H1 (cell line): ENCODE results near the gene HP1BP3. TPM values are rescaled to one million over a fixed set of nuclear protein-coding genes. Genes with fewer than 3 reads are reported as not detected.

Source experiments
- CTCF ChIA-PET: fragments of 300-600 bp; sonication (Branson Sonifier 250); formaldehyde crosslinking; loops from one replicate; lab custom pipeline; 2021; ENCODE audit not compliant: partially characterized antibody; lab: Charles Lee
- POLR2A ChIA-PET: fragments of 300-600 bp; sonication (Branson Sonifier 250); formaldehyde crosslinking; loops from one replicate; lab custom pipeline; 2021; ENCODE audit warnings: inconsistent platforms; ENCODE audit not compliant: partially characterized antibody; lab: Charles Lee
- DNase-seq, 2 experiments: peaks; one replicate each; pipeline versions ENCODE4 v3.0.0 to v3.0.0-alpha.2; 2010 to 2022; ENCODE audit warnings: low spot score in 2 of 2, low read depth in 1 of 2, mixed read lengths in 1 of 2
- FAIRE-seq: peaks from 2 replicates; lab custom pipeline; 2011; peaks lifted over from hg19 to GRCh38; lab: Jason Lieb, UNC
- H2AFZ ChIP-seq: 2 replicates; pipeline ENCODE4 v1.8.1; 2012; ENCODE audit warnings: low read length, inconsistent platforms
- H2AK5ac ChIP-seq: 2 replicates; pipeline ENCODE4 v1.6.1; 2013; ENCODE audit warnings: low read depth, low read length
- H2BK120ac ChIP-seq: replicated peaks from 2 replicates; pipeline ENCODE3; 2013; ENCODE audit warnings: low read depth, low read length, inconsistent platforms
- H2BK12ac ChIP-seq: 2 replicates; pipeline ENCODE4 v1.6.1; 2013; ENCODE audit warnings: low read depth, low read length
- H2BK15ac ChIP-seq: 2 replicates; pipeline ENCODE4 v1.6.1; 2013; ENCODE audit warnings: low read length
- H2BK20ac ChIP-seq: 2 replicates; pipeline ENCODE4 v1.6.1; 2013; ENCODE audit warnings: low read length
- H2BK5ac ChIP-seq: 2 replicates; pipeline ENCODE4 v1.6.1; 2013; ENCODE audit warnings: low read depth, low read length
- H3K14ac ChIP-seq: 2 replicates; pipeline ENCODE4 v1.6.1; 2013; ENCODE audit warnings: inconsistent platforms; ENCODE audit not compliant: insufficient read length
- H3K18ac ChIP-seq: 2 replicates; pipeline ENCODE4 v1.6.1; 2013; ENCODE audit warnings: low read length; ENCODE audit errors: extremely low read depth
- H3K23ac ChIP-seq: 2 replicates; pipeline ENCODE4 v1.6.1; 2013; ENCODE audit warnings: inconsistent platforms; ENCODE audit not compliant: insufficient read length
- H3K23me2 ChIP-seq: 2 replicates; pipeline ENCODE4 v1.6.1; 2013; ENCODE audit warnings: low read depth, low read length
- H3K27ac ChIP-seq: 2 replicates; pipeline ENCODE4 v1.6.1; 2011; ENCODE audit warnings: low read depth, low read length, inconsistent platforms
- H3K27me3 ChIP-seq, 4 experiments: replicated peaks in 1 of 4; 1 replicate in 1 of 4; 2 replicates in 3 of 4; pipeline versions ENCODE4 v1.6.1 to v1.8.1; 2011 to 2013; ENCODE audit warnings: low read length in 3 of 4, mild to moderate bottlenecking in 3 of 4, inconsistent platforms in 2 of 4, mixed read lengths in 2 of 4, moderate library complexity in 1 of 4; ENCODE audit not compliant: control insufficient read depth in 3 of 4, insufficient read depth in 3 of 4; ENCODE audit errors: extremely low read depth in 1 of 4
- H3K36me3 ChIP-seq, 4 experiments: 2 replicates each; pipeline versions ENCODE4 v1.6.1 to v1.8.1; 2011 to 2013; ENCODE audit warnings: mild to moderate bottlenecking in 4 of 4, low read length in 3 of 4, moderate library complexity in 2 of 4, control low read depth in 1 of 4, inconsistent platforms in 1 of 4; ENCODE audit not compliant: insufficient read depth in 4 of 4, control insufficient read depth in 2 of 4
- H3K4ac ChIP-seq: replicated peaks from 2 replicates; pipeline ENCODE3; 2013; ENCODE audit warnings: low read length, low read depth, mixed read lengths, inconsistent platforms; ENCODE audit not compliant: insufficient read length
- H3K4me1 ChIP-seq, 4 experiments: replicated peaks in 1 of 4; 1 replicate in 1 of 4; 2 replicates in 3 of 4; pipeline versions ENCODE4 v1.6.1 to v1.8.1; 2011 to 2013; ENCODE audit warnings: low read length in 3 of 4, inconsistent platforms in 2 of 4, mixed read lengths in 1 of 4; ENCODE audit not compliant: insufficient read depth in 4 of 4, control insufficient read depth in 3 of 4
- H3K4me2 ChIP-seq, 2 experiments: 2 replicates each; pipeline versions ENCODE4 v1.6.1 to v1.8.1; 2011 to 2013; ENCODE audit warnings: low read depth in 2 of 2, low read length in 2 of 2, control low read depth in 1 of 2, inconsistent platforms in 1 of 2, mild to moderate bottlenecking in 1 of 2; ENCODE audit not compliant: insufficient read depth in 1 of 2
- H3K4me3 ChIP-seq, 4 experiments: fragments of 200-600, 300-600 bp in 1 of 4; sonication (generic), shearing (Covaris generic), sonication (Bioruptor Twin) in 1 of 4; 2 replicates each; pipeline versions ENCODE4 v1.5.1 to v1.8.1; 2011 to 2016; ENCODE audit warnings: low read length in 4 of 4, low read depth in 3 of 4, control low read depth in 2 of 4, inconsistent platforms in 2 of 4, mild to moderate bottlenecking in 2 of 4, mixed read lengths in 1 of 4, moderate library complexity in 1 of 4; ENCODE audit not compliant: insufficient read depth in 2 of 4; ENCODE audit errors: extremely low read depth in 1 of 4
- H3K56ac ChIP-seq: replicated peaks from 2 replicates; pipeline ENCODE3; 2013; ENCODE audit warnings: low read depth, mild to moderate bottlenecking, mixed read lengths, low read length, inconsistent platforms; ENCODE audit not compliant: insufficient read length
- H3K79me1 ChIP-seq: 2 replicates; pipeline ENCODE4 v1.6.1; 2013; ENCODE audit warnings: low read depth, low read length, control low read depth
- H3K79me2 ChIP-seq, 2 experiments: 2 replicates each; pipeline versions ENCODE4 v1.6.1 to v1.8.1; 2012 to 2013; ENCODE audit warnings: low read length in 2 of 2, mild to moderate bottlenecking in 2 of 2, inconsistent platforms in 1 of 2; ENCODE audit not compliant: insufficient read depth in 2 of 2, control insufficient read depth in 1 of 2
- H3K9ac ChIP-seq, 4 experiments: replicated peaks in 1 of 4; 1 replicate in 1 of 4; 2 replicates in 3 of 4; pipeline versions ENCODE4 v1.6.1 to v1.8.1; 2011 to 2013; ENCODE audit warnings: low read depth in 3 of 4, low read length in 3 of 4, control low read depth in 2 of 4, mild to moderate bottlenecking in 2 of 4, moderate library complexity in 2 of 4, inconsistent platforms in 1 of 4; ENCODE audit errors: extremely low read depth in 1 of 4
- H3K9me3 ChIP-seq, 2 experiments: 2 replicates each; pipeline versions ENCODE4 v1.6.1 to v1.8.1; 2012 to 2013; ENCODE audit warnings: mild to moderate bottlenecking in 2 of 2, moderate library complexity in 2 of 2, control low read depth in 1 of 2, inconsistent platforms in 1 of 2, low read depth in 1 of 2, low read length in 1 of 2, mixed read lengths in 1 of 2; ENCODE audit not compliant: insufficient read depth in 2 of 2
- H4K20me1 ChIP-seq, 2 experiments: replicated peaks in 1 of 2; 2 replicates each; pipeline versions ENCODE3 to v1.8.1; 2011 to 2013; ENCODE audit warnings: inconsistent platforms in 2 of 2, low read length in 2 of 2, mild to moderate bottlenecking in 1 of 2; ENCODE audit not compliant: insufficient read depth in 2 of 2, control insufficient read depth in 1 of 2
- H4K5ac ChIP-seq: 2 replicates; pipeline ENCODE4 v1.6.1; 2013; ENCODE audit warnings: low read length, low read depth, mixed read lengths, inconsistent platforms; ENCODE audit not compliant: insufficient read length
- H4K8ac ChIP-seq: 2 replicates; pipeline ENCODE4 v1.8.0; 2013; ENCODE audit warnings: mild to moderate bottlenecking, moderate library complexity, low read length, inconsistent platforms; ENCODE audit not compliant: insufficient read depth; ENCODE audit errors: extremely low read depth
- H4K91ac ChIP-seq: replicated peaks from 2 replicates; pipeline ENCODE3; 2013; ENCODE audit warnings: low read length, mixed read lengths, inconsistent platforms; ENCODE audit not compliant: insufficient read length
- ASH2L ChIP-seq: fragments of 200-600, 300-600 bp; sonication (generic); IDR thresholded peaks from one replicate; pipeline ENCODE4 v1.7.1; 2017; ENCODE audit warnings: low read length
- BRCA1 ChIP-seq: IDR thresholded peaks from 2 replicates; pipeline ENCODE4 v1.6.1; 2012; ENCODE audit warnings: low read depth, low read length, improper control_type of control experiment
- CREB1 ChIP-seq: IDR thresholded peaks from 2 replicates; pipeline ENCODE4 v1.6.1; 2012; ENCODE audit warnings: inconsistent platforms
- EZH2 ChIP-seq: fragments of 200-600 bp; sonication (generic); IDR thresholded peaks from 2 replicates; pipeline ENCODE4 v1.7.1; 2012; ENCODE audit warnings: low read depth, mild to moderate bottlenecking, moderate library complexity, low read length, inconsistent platforms; ENCODE audit not compliant: severe bottlenecking
- POLR2A ChIP-seq, 2 experiments: IDR thresholded peaks; 1 replicate in 1 of 2; 2 replicates in 1 of 2; pipeline ENCODE4 v1.6.1; 2011; ENCODE audit warnings: low read depth in 2 of 2, low read length in 2 of 2, mild to moderate bottlenecking in 2 of 2; ENCODE audit errors: control extremely low read depth in 1 of 2
- RXRA ChIP-seq: IDR thresholded peaks from 2 replicates; pipeline ENCODE4 v1.6.1; 2011; ENCODE audit warnings: low read depth, mild to moderate bottlenecking, low read length, moderate library complexity; ENCODE audit not compliant: insufficient read depth
- TAF1 ChIP-seq: IDR thresholded peaks from 2 replicates; pipeline ENCODE4 v1.6.1; 2011; ENCODE audit warnings: mild to moderate bottlenecking, low read depth, low read length
- WGBS, 2 experiments: shearing (Covaris generic) in 1 of 2; methylation state at CpG; one replicate each; pipeline versions ENCODE4 v1.1.6 to v1.1.7; 2013 to 2015; ENCODE audit warnings: low lambda C conversion rate in 2 of 2, mixed read lengths in 2 of 2, inconsistent platforms in 1 of 2, low coverage in 1 of 2, missing lambda C conversion rate in 1 of 2; ENCODE audit not compliant: insufficient replicate concordance in 2 of 2, insufficient coverage in 1 of 2, insufficient read length in 1 of 2; ENCODE audit errors: extremely low coverage in 1 of 2, missing lambda C conversion rate in 1 of 2; 5-methylcytosine and 5-hydroxymethylcytosine counted together
- long read RNA-seq, 2 experiments: library from RNA in 1 of 2; library from capped mRNA in 1 of 2; stranded (forward); transcript quantifications; one replicate each; pipeline ENCODE4 v2.0.0, GENCODE V29; 2021; ENCODE audit warnings: inconsistent platforms in 1 of 2
- polyA minus RNA-seq, 3 experiments: library from RNA; depleted of rRNA, polyadenylated mRNA; stranded (reverse); fragments of >200 nt; gene quantifications; 1 replicate in 2 of 3; 2 replicates in 1 of 3; pipeline ENCODE4 v1.2.3, GENCODE V29; 2011
- polyA plus RNA-seq, 7 experiments: library from polyadenylated mRNA; depleted of rRNA in 3 of 7; stranded (reverse) in 5 of 7; unstranded in 2 of 7; fragments of >200 nt in 5 of 7; fragments of 200-250 nt in 2 of 7; gene quantifications; 1 replicate in 5 of 7; 2 replicates in 1 of 7; 4 replicates in 1 of 7; pipeline versions ENCODE4 v1.2.1 to v1.2.3, GENCODE V29; 2011 to 2013; ENCODE audit warnings: missing spikeins in 2 of 7, mixed read lengths in 2 of 7
- total RNA-seq: library from RNA; stranded (reverse); fragmentation: NEBNext Ultra II Directional; extraction: Animal tissue kit (Norgen Biotek cat#: 25700); gene quantifications from 2 replicates; pipeline ENCODE4 v1.2.1, GENCODE V29; 2021

HP1BP3 gene, protein sequence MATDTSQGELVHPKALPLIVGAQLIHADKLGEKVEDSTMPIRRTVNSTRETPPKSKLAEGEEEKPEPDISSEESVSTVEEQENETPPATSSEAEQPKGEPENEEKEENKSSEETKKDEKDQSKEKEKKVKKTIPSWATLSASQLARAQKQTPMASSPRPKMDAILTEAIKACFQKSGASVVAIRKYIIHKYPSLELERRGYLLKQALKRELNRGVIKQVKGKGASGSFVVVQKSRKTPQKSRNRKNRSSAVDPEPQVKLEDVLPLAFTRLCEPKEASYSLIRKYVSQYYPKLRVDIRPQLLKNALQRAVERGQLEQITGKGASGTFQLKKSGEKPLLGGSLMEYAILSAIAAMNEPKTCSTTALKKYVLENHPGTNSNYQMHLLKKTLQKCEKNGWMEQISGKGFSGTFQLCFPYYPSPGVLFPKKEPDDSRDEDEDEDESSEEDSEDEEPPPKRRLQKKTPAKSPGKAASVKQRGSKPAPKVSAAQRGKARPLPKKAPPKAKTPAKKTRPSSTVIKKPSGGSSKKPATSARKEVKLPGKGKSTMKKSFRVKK
- 121 and 125 TPM in 2 replicates for total RNA-seq
- 47.4 and 47.6 TPM in 2 replicates for polyA plus RNA-seq (2011; rRNA removed)
- 77.7 TPM for polyA plus RNA-seq (2011; cell fraction: cytosol; rRNA removed)
- 62.1 TPM for polyA plus RNA-seq (2011; cell fraction: nucleus; rRNA removed)
- polyA plus RNA-seq (2012, experiment 1 of 2) = 73.1 to 95.8 TPM (median 92.7 TPM) in 4 replicates
- polyA plus RNA-seq (2012, experiment 2 of 2) = 13.5 TPM
- polyA plus RNA-seq (2013, experiment 1 of 2) = 74.0 TPM
- polyA plus RNA-seq (2013, experiment 2 of 2) = 71.2 TPM
- 43.7 and 53.5 TPM in 2 replicates for polyA minus RNA-seq (2011; rRNA and poly(A)+ RNA removed)
- 42.9 TPM for polyA minus RNA-seq (2011; cell fraction: cytosol; rRNA and poly(A)+ RNA removed)
- 113 TPM for polyA minus RNA-seq (2011; cell fraction: nucleus; rRNA and poly(A)+ RNA removed)
- long read RNA-seq, experiment 1, partial matches to known transcripts = 4 of 28 reads
- long read RNA-seq, experiment 1, other reads (novel, unspliced or antisense) = 24 of 28 reads
- long read RNA-seq, experiment 2, partial matches to known transcripts = 2 of 7 reads
- long read RNA-seq, experiment 2, other reads (novel, unspliced or antisense) = 4 of 7 reads

DNA sequence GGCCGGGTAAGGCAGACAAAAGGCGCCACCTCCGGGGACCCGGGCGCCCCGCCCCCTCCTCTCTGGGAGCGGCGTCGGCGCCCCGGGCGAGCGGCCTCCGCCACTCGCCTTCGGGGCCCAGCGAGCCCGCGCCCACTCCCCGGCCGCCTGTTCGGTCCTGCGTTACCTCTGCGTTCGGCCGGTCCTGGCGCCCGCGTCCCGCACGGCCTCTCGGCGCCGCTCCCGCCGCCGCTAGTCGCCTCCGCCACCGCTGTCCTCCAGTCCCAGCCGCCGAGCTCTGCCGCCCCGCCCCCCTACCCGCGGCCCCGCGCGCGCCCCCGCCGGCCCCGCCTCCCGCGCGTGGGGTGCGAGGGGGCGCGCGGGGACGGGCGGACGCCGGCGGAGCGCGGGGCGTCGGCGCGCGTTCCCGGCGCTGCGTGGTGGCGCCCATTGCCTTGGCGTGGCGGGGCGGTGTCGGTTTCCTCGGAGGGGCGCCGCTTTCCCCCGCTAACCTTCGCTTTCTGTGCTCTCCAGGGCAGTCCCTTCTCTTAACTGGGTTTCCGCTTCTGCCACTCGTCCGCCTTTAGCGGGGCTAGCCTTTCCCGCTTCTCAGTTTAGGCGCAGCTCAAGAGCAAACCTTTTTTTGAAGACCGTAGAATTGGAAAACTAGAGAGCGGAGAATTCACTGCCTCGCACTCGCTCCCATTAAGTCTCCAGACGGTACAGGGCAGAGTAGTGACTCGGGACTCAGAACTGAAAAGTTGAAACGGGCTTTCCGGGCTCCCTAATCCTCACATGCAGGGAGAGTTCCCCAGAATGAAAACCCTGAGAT is at the start of gene HP1BP3:
TSS of gene HP1BP3 (minus strand) at position 279 of the 811 bp plus-strand sequence. CDS start 6,867 bp downstream, outside the sequence.
- FAIRE-seq = no peak
- WGBS, 2 experiments = 1% methylated on average over 18 of the region's 99 CpGs; no CpG with 5 or more reads in 1 of the 2 experiments
- DNase-seq = peak; percentile 1 to 62
- H3K56ac ChIP-seq = peak within 1 kb of the TSS; percentile 83
- no peak within 1 kb of the TSS for H2AK5ac ChIP-seq
- H3K14ac ChIP-seq = no peak within 1 kb of the TSS
- no peak within 1 kb of the TSS; the same call in 1 of the 2 replicates for H2BK15ac ChIP-seq
- H3K18ac ChIP-seq = peak within 1 kb of the TSS; percentile 84
- H3K27me3 ChIP-seq = no peaks in the 10 kb centered on the region
- no peak within 1 kb of the TSS for H2BK120ac ChIP-seq
- peaks cover 15 to 39% of the 10 kb centered on the region in 2 experiments for H3K79me2 ChIP-seq
- no peaks in the 10 kb centered on the region for H3K36me3 ChIP-seq
- 0 out of 2 replicates have a peak within 1 kb of the TSS, but pooled peaks have one; percentile 3 for H2BK20ac ChIP-seq
- CTCF ChIA-PET = interaction anchor here (1.2 to 1.6 kb wide), 4 partner anchors 77 to 409 kb away, joined by 3 to 6 read pairs (median 4); no protein-coding TSS in a partner anchor
- H3K4me1 ChIP-seq = peaks cover 0 to 6% (median 6%) of the 10 kb centered on the region in 4 experiments; a peak in 3 of 7 replicates
- peak within 1 kb of the TSS; percentile 82 to 99 (median 92) for H3K4me3 ChIP-seq
- H4K8ac ChIP-seq = peak within 1 kb of the TSS; percentile 90
- peaks cover 5% of the 10 kb centered on the region; the same call in 1 of the 2 replicates for H3K23me2 ChIP-seq
- peak within 1 kb of the TSS; percentile 19 for H2AFZ ChIP-seq
- H3K23ac ChIP-seq = no peak within 1 kb of the TSS
- H3K9me3 ChIP-seq = no peaks in the 10 kb centered on the region
- H2BK12ac ChIP-seq = no peak within 1 kb of the TSS
- H3K4ac ChIP-seq = no peak within 1 kb of the TSS
- peak within 1 kb of the TSS; percentile 74 to 81 for H3K4me2 ChIP-seq
- peak within 1 kb of the TSS; percentile 94 for H4K5ac ChIP-seq
- H4K91ac ChIP-seq = peak within 1 kb of the TSS; percentile 94
- no peaks in the 10 kb centered on the region for H3K79me1 ChIP-seq
- peak within 1 kb of the TSS; percentile 95 for H3K27ac ChIP-seq
- peaks cover 3 to 8% of the 10 kb centered on the region in 2 experiments for H4K20me1 ChIP-seq
- H3K9ac ChIP-seq = peak within 1 kb of the TSS; percentile 94 to 99 (median 97)
- POLR2A ChIA-PET = interaction anchor here (0.7 to 2.0 kb wide), 35 partner anchors 10 to 558 kb away, joined by 3 to 15 read pairs (median 4); partner anchors contain the start of genes DDOST and KIF17
- H2BK5ac ChIP-seq = peak within 1 kb of the TSS; percentile 95
- TF ChIP-seq ASH2L = no peak
- TF ChIP-seq POLR2A (IDR thresholded peaks at IDR 0.05; ENCODE audit: control extremely low read depth in 1 of 2, low read depth in 2 of 2, low read length in 2 of 2) = peak in 1 of 2 experiments; percentile 80; a peak in 1 of 3 replicates
- TF ChIP-seq TAF1 = peak; percentile 53
- TF ChIP-seq EZH2 = no peak
- TF ChIP-seq BRCA1 = no peak
- no peak for TF ChIP-seq CREB1
- no peak for TF ChIP-seq RXRA
